ENCODE measurements around the gene TOX2.

The TOX2 gene

GRCh38 chr20:43915211-43916072 is 790 bp downstream of the TOX2 start:
- peak; percentile 99 for FAIRE-seq

GRCh38 chr20:43916073-43916880 is 1.6 kb downstream of the TOX2 start:
- DNase-seq (ENCODE audit: insufficient read length, low spot score) = no peak
- FAIRE-seq = peak; percentile 79

More at GRCh38 chr20:43915211-43916072, 790 bp downstream of the TOX2 start:
- no peak for DNase-seq (ENCODE audit: insufficient read length, low spot score)

DNA sequence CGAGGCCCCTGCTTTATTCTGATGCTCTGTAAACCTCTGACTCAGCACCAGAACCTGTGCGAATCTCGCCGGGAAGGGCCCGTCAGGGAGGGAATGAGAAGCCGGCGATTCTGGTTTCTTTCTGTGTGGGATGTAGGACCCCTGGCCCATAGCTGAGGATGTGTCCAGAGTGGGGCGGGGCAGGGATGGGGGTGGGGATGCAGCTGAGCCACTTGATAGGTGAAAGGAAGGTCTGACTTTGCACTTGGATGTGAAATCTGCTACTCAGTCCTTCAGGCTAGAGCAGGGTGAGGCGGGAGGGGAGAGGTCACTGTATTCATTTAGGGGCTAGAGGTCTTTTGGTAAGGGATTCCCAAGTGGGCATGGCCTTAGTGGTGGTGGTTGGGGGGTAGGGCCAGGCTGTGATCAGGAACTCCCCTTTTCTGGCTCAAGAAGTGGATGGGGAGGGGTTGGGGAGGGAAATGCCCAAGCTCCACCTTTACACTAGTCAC is 2.3 kb downstream of the TOX2 start:
- FAIRE-seq = no peak
- no peak for DNase-seq (ENCODE audit: insufficient read length, low spot score)

- FAIRE-seq (peak; percentile 73), DNase-seq (ENCODE audit: insufficient read length, low spot score) (no peak)
Observed at GRCh38 chr20:43917380-43917779, 2.7 kb downstream of the TOX2 start.

DNA sequence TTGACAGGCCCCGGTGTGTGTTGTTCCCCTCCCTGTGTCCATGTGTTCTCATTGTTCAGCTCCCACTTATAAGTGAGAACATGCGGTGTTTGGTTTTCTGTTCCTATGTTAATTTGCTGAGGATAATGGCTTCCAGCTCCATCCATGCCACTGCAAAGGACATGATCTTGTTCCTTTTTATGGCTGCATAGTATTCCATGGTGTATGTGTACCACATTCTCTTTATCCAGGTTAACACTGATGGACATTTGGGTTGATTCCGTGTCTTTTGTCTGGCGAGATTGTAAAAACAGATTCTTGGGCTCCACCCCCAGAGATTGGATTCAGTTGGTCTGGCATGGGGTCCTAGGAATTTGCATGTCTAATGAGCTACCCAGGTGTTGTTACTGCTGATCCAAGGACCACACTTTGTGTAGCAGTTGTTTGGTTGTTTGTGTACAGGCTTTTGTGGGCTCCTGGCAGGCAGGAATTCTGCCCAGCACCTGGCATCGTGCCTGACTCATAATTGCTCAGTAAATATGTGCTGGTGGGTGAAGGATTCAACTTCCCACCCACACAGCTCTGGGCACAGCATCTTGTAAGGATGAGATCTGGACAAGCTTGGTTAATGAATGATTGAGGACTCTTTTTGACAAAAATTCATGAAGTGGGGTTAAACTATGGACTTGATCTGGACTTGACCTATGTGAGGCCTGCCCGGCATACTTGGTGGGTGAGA is 5.2 kb downstream of the TOX2 start:
- no peak for DNase-seq (ENCODE audit: insufficient read length, low spot score)
- FAIRE-seq = peak; percentile 86

DNA sequence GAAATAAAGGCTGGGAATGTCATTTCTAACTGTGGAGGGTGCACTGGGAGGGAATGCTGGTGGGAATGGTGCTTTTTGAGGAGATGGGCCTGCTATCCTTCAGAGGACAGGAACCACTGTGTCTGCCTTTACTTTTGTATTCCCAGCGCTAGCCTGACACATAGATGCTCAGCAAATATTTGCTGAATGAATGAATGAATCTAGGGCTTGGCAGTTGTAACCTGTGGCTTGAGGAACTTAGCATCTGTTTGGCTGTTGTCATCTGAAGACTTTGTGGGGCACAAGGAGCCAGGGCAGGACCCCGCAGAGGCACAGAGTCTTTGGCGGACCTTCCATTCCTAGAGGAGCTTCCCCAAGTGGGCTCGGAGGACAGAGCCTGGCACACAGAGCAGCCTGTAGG is 6.1 kb downstream of the TOX2 start:
- DNase-seq (ENCODE audit: insufficient read length, low spot score) (no peak), FAIRE-seq (peak; percentile 4)

- DNase-seq (ENCODE audit: insufficient read length, low spot score) (no peak), FAIRE-seq (peak; percentile 79)
Observed at GRCh38 chr20:43921227-43921780, 6.7 kb downstream of the TOX2 start.

DNA sequence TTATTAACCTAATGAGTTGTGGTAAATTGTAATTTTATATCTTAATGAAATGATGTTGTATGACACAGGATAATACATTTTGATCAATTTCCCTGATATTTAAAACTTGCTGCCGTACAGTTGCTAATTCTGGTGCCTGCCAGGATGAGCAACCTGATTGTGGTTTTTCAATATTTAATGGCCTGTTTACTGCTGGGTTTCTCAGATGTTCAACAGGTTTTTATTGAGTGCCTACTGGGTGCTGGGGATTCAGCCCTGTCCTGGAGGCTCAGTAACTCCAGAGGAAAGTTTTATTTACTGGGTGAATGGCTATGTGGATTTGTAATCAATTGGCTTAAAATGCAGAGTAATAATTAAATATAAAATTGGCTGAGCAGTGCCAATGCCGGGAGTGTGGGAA is 8.0 kb downstream of the TOX2 start:
- FAIRE-seq = no peak
- no peak for DNase-seq (ENCODE audit: insufficient read length, low spot score)

GRCh38 chr20:43923322-43923721 is 8.7 kb downstream of the TOX2 start:
- FAIRE-seq (peak; percentile 91), DNase-seq (ENCODE audit: insufficient read length, low spot score) (no peak)

DNA sequence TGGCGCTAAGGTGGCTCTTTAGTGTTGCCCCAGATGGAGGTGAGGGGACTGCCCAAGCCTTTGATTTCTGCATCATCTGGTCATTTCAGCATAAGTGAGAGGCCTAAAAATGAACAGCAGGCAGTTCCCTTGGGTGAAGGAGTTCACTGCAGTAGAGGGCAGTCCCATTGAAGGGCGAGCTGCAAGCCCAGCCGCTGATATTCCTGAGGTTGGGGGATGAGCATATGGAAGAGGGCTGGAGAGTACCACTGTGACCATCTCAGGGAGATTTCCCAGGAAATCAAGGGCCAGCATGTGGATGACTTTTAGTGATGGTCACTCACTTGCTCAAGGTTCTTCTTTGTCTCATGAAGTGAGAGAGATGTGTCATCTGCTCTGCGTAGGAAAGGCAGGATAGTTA is 9.3 kb downstream of the TOX2 start:
- FAIRE-seq (no peak), DNase-seq (ENCODE audit: insufficient read length, low spot score) (no peak)

DNA sequence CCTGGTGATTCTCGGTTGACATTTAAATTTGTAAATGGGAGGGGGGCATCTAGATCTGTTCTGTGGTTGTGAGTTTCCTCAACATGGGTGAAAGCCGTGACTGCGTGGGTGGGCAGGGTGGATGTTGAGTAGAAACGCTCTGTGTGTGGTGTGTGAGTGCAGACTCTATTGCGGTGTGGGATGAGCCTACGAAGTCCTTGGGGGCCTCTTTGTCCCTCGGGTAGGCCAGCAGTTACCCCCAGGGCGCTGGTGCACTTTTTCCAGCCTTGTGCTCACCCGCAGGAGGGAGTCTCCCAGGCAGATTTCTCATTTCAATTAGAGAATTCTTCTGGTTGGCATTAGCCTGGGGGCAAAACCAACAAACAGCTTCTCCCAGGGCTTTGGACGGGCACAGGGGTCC is 10.6 kb downstream of the TOX2 start:
- DNase-seq (ENCODE audit: insufficient read length, low spot score) (no peak), FAIRE-seq (peak; percentile 23)

DNA sequence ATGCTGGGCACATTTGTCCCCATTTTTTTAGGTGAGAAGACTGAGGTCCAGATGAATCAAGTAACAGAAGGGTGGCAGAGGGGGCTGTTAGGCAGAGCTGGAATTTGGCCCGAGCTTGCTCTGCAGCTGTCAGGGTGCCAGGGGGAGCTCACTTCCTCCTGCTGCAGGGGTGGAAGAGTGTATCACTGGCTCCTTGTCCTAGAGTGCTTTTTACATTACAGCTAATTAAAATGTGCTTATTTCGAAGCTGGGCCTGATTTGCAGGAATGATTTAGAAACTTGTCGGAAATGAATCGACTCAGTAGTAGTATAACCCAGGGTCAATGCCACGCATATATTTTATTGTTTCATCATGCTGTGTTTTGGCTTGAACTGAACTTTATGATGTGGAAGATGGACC is 11.1 kb downstream of the TOX2 start:
- DNase-seq (ENCODE audit: insufficient read length, low spot score) (peak; percentile 80), FAIRE-seq (no peak)

GRCh38 chr20:43926287-43927050 is 11.8 kb downstream of the TOX2 start:
- FAIRE-seq = peak; percentile 77

GRCh38 chr20:43931976-43932375 is 17.3 kb downstream of the TOX2 start:
- DNase-seq (ENCODE audit: insufficient read length, low spot score) = no peak
- peak; percentile 64 for FAIRE-seq

More at GRCh38 chr20:43926287-43927050, 11.8 kb downstream of the TOX2 start:
- no peak for DNase-seq (ENCODE audit: insufficient read length, low spot score)

- FAIRE-seq (no peak), DNase-seq (ENCODE audit: insufficient read length, low spot score) (no peak)
Observed at GRCh38 chr20:43934833-43935232, 20.2 kb downstream of the TOX2 start.

GRCh38 chr20:43936104-43936770 is 21.6 kb downstream of the TOX2 start:
- DNase-seq (ENCODE audit: insufficient read length, low spot score) (no peak), FAIRE-seq (peak; percentile 16)

DNA sequence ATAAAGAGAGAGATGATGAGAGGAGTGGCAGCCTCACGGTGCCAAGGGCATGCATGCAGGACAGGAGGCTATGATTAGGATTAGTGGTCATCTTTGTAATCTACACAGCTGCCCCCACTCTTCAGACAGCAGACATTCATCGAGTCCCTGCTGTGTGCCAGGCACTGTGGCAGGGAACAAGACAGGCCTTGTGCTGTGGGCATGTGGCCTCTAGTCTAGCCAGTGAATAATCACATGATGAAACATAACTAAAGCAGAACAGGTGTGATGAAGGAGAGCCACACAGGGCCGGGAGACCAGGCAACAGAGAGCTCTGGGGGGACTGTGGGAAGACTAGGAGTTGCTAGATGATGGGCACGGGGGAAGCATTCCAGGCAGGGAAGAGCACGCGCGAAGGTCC is 22.2 kb downstream of the TOX2 start:
- DNase-seq (ENCODE audit: insufficient read length, low spot score) (no peak), FAIRE-seq (peak; percentile 98)

- DNase-seq (ENCODE audit: insufficient read length, low spot score) (no peak), FAIRE-seq (peak; percentile 20)
Observed at GRCh38 chr20:43937591-43937990, 22.9 kb downstream of the TOX2 start.

- FAIRE-seq = no peak
- no peak for DNase-seq (ENCODE audit: insufficient read length, low spot score)
Observed at GRCh38 chr20:43938017-43938655, 23.5 kb downstream of the TOX2 start.

Data from HTR-8/SVneo (cell line).